OCI-LY3 (cell line): ENCODE results near the gene SPOCD1.

Source experiments
- EZH2phosphoT487 ChIP-seq: fragments of 200-600 bp; shearing (Covaris generic); IDR thresholded peaks from 2 replicates; pipeline ENCODE4 v1.6.1; 2018; ENCODE audit warnings: antibody characterized with exemption, mixed run types, low read depth
- TF ChIP-seq, protein P1 (sequence below): fragments of 200-600, 300-600 bp; sonication (generic); IDR thresholded peaks from 2 replicates; pipeline ENCODE4 v1.5.1; 2014; ENCODE audit warnings: antibody characterized with exemption, low read length, low read depth

- TF ChIP-seq, protein P1, sequence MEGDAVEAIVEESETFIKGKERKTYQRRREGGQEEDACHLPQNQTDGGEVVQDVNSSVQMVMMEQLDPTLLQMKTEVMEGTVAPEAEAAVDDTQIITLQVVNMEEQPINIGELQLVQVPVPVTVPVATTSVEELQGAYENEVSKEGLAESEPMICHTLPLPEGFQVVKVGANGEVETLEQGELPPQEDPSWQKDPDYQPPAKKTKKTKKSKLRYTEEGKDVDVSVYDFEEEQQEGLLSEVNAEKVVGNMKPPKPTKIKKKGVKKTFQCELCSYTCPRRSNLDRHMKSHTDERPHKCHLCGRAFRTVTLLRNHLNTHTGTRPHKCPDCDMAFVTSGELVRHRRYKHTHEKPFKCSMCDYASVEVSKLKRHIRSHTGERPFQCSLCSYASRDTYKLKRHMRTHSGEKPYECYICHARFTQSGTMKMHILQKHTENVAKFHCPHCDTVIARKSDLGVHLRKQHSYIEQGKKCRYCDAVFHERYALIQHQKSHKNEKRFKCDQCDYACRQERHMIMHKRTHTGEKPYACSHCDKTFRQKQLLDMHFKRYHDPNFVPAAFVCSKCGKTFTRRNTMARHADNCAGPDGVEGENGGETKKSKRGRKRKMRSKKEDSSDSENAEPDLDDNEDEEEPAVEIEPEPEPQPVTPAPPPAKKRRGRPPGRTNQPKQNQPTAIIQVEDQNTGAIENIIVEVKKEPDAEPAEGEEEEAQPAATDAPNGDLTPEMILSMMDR: no peak
- no peak for TF ChIP-seq EZH2phosphoT487
Observed at GRCh38 chr1:31818206-31818605, 2.4 kb upstream of the SPOCD1 start.
